H1 (cell line): Measurements from ENCODE around the gene HOXA11. TPM values are rescaled to one million over a fixed set of nuclear protein-coding genes. Genes with fewer than 3 reads are reported as not detected.

Source experiments
- CTCF ChIA-PET: fragments of 300-600 bp; sonication (Branson Sonifier 250); formaldehyde crosslinking; loops from one replicate; lab custom pipeline; 2021; ENCODE audit not compliant: partially characterized antibody; lab: Charles Lee
- POLR2A ChIA-PET: fragments of 300-600 bp; sonication (Branson Sonifier 250); formaldehyde crosslinking; loops from one replicate; lab custom pipeline; 2021; ENCODE audit warnings: inconsistent platforms; ENCODE audit not compliant: partially characterized antibody; lab: Charles Lee
- DNase-seq, 2 experiments: peaks; one replicate each; pipeline versions ENCODE4 v3.0.0 to v3.0.0-alpha.2; 2010 to 2022; ENCODE audit warnings: low spot score in 2 of 2, low read depth in 1 of 2, mixed read lengths in 1 of 2
- FAIRE-seq: peaks from 2 replicates; lab custom pipeline; 2011; peaks lifted over from hg19 to GRCh38; lab: Jason Lieb, UNC
- H2AFZ ChIP-seq: 2 replicates; pipeline ENCODE4 v1.8.1; 2012; ENCODE audit warnings: low read length, inconsistent platforms
- H2AK5ac ChIP-seq: 2 replicates; pipeline ENCODE4 v1.6.1; 2013; ENCODE audit warnings: low read depth, low read length
- H2BK120ac ChIP-seq: replicated peaks from 2 replicates; pipeline ENCODE3; 2013; ENCODE audit warnings: low read depth, low read length, inconsistent platforms
- H2BK12ac ChIP-seq: 2 replicates; pipeline ENCODE4 v1.6.1; 2013; ENCODE audit warnings: low read depth, low read length
- H2BK15ac ChIP-seq: 2 replicates; pipeline ENCODE4 v1.6.1; 2013; ENCODE audit warnings: low read length
- H2BK20ac ChIP-seq: 2 replicates; pipeline ENCODE4 v1.6.1; 2013; ENCODE audit warnings: low read length
- H2BK5ac ChIP-seq: 2 replicates; pipeline ENCODE4 v1.6.1; 2013; ENCODE audit warnings: low read depth, low read length
- H3K14ac ChIP-seq: 2 replicates; pipeline ENCODE4 v1.6.1; 2013; ENCODE audit warnings: inconsistent platforms; ENCODE audit not compliant: insufficient read length
- H3K18ac ChIP-seq: 2 replicates; pipeline ENCODE4 v1.6.1; 2013; ENCODE audit warnings: low read length; ENCODE audit errors: extremely low read depth
- H3K23ac ChIP-seq: 2 replicates; pipeline ENCODE4 v1.6.1; 2013; ENCODE audit warnings: inconsistent platforms; ENCODE audit not compliant: insufficient read length
- H3K23me2 ChIP-seq: 2 replicates; pipeline ENCODE4 v1.6.1; 2013; ENCODE audit warnings: low read depth, low read length
- H3K27ac ChIP-seq: 2 replicates; pipeline ENCODE4 v1.6.1; 2011; ENCODE audit warnings: low read depth, low read length, inconsistent platforms
- H3K27me3 ChIP-seq, 4 experiments: replicated peaks in 1 of 4; 1 replicate in 1 of 4; 2 replicates in 3 of 4; pipeline versions ENCODE4 v1.6.1 to v1.8.1; 2011 to 2013; ENCODE audit warnings: low read length in 3 of 4, mild to moderate bottlenecking in 3 of 4, inconsistent platforms in 2 of 4, mixed read lengths in 2 of 4, moderate library complexity in 1 of 4; ENCODE audit not compliant: control insufficient read depth in 3 of 4, insufficient read depth in 3 of 4; ENCODE audit errors: extremely low read depth in 1 of 4
- H3K36me3 ChIP-seq, 4 experiments: 2 replicates each; pipeline versions ENCODE4 v1.6.1 to v1.8.1; 2011 to 2013; ENCODE audit warnings: mild to moderate bottlenecking in 4 of 4, low read length in 3 of 4, moderate library complexity in 2 of 4, control low read depth in 1 of 4, inconsistent platforms in 1 of 4; ENCODE audit not compliant: insufficient read depth in 4 of 4, control insufficient read depth in 2 of 4
- H3K4ac ChIP-seq: replicated peaks from 2 replicates; pipeline ENCODE3; 2013; ENCODE audit warnings: low read length, low read depth, mixed read lengths, inconsistent platforms; ENCODE audit not compliant: insufficient read length
- H3K4me1 ChIP-seq, 4 experiments: replicated peaks in 1 of 4; 1 replicate in 1 of 4; 2 replicates in 3 of 4; pipeline versions ENCODE4 v1.6.1 to v1.8.1; 2011 to 2013; ENCODE audit warnings: low read length in 3 of 4, inconsistent platforms in 2 of 4, mixed read lengths in 1 of 4; ENCODE audit not compliant: insufficient read depth in 4 of 4, control insufficient read depth in 3 of 4
- H3K4me2 ChIP-seq, 2 experiments: 2 replicates each; pipeline versions ENCODE4 v1.6.1 to v1.8.1; 2011 to 2013; ENCODE audit warnings: low read depth in 2 of 2, low read length in 2 of 2, control low read depth in 1 of 2, inconsistent platforms in 1 of 2, mild to moderate bottlenecking in 1 of 2; ENCODE audit not compliant: insufficient read depth in 1 of 2
- H3K4me3 ChIP-seq, 4 experiments: fragments of 200-600, 300-600 bp in 1 of 4; sonication (generic), shearing (Covaris generic), sonication (Bioruptor Twin) in 1 of 4; 2 replicates each; pipeline versions ENCODE4 v1.5.1 to v1.8.1; 2011 to 2016; ENCODE audit warnings: low read length in 4 of 4, low read depth in 3 of 4, control low read depth in 2 of 4, inconsistent platforms in 2 of 4, mild to moderate bottlenecking in 2 of 4, mixed read lengths in 1 of 4, moderate library complexity in 1 of 4; ENCODE audit not compliant: insufficient read depth in 2 of 4; ENCODE audit errors: extremely low read depth in 1 of 4
- H3K56ac ChIP-seq: replicated peaks from 2 replicates; pipeline ENCODE3; 2013; ENCODE audit warnings: low read depth, mild to moderate bottlenecking, mixed read lengths, low read length, inconsistent platforms; ENCODE audit not compliant: insufficient read length
- H3K79me1 ChIP-seq: 2 replicates; pipeline ENCODE4 v1.6.1; 2013; ENCODE audit warnings: low read depth, low read length, control low read depth
- H3K79me2 ChIP-seq, 2 experiments: 2 replicates each; pipeline versions ENCODE4 v1.6.1 to v1.8.1; 2012 to 2013; ENCODE audit warnings: low read length in 2 of 2, mild to moderate bottlenecking in 2 of 2, inconsistent platforms in 1 of 2; ENCODE audit not compliant: insufficient read depth in 2 of 2, control insufficient read depth in 1 of 2
- H3K9ac ChIP-seq, 4 experiments: replicated peaks in 1 of 4; 1 replicate in 1 of 4; 2 replicates in 3 of 4; pipeline versions ENCODE4 v1.6.1 to v1.8.1; 2011 to 2013; ENCODE audit warnings: low read depth in 3 of 4, low read length in 3 of 4, control low read depth in 2 of 4, mild to moderate bottlenecking in 2 of 4, moderate library complexity in 2 of 4, inconsistent platforms in 1 of 4; ENCODE audit errors: extremely low read depth in 1 of 4
- H3K9me3 ChIP-seq, 2 experiments: 2 replicates each; pipeline versions ENCODE4 v1.6.1 to v1.8.1; 2012 to 2013; ENCODE audit warnings: mild to moderate bottlenecking in 2 of 2, moderate library complexity in 2 of 2, control low read depth in 1 of 2, inconsistent platforms in 1 of 2, low read depth in 1 of 2, low read length in 1 of 2, mixed read lengths in 1 of 2; ENCODE audit not compliant: insufficient read depth in 2 of 2
- H4K20me1 ChIP-seq, 2 experiments: replicated peaks in 1 of 2; 2 replicates each; pipeline versions ENCODE3 to v1.8.1; 2011 to 2013; ENCODE audit warnings: inconsistent platforms in 2 of 2, low read length in 2 of 2, mild to moderate bottlenecking in 1 of 2; ENCODE audit not compliant: insufficient read depth in 2 of 2, control insufficient read depth in 1 of 2
- H4K5ac ChIP-seq: 2 replicates; pipeline ENCODE4 v1.6.1; 2013; ENCODE audit warnings: low read length, low read depth, mixed read lengths, inconsistent platforms; ENCODE audit not compliant: insufficient read length
- H4K8ac ChIP-seq: 2 replicates; pipeline ENCODE4 v1.8.0; 2013; ENCODE audit warnings: mild to moderate bottlenecking, moderate library complexity, low read length, inconsistent platforms; ENCODE audit not compliant: insufficient read depth; ENCODE audit errors: extremely low read depth
- H4K91ac ChIP-seq: replicated peaks from 2 replicates; pipeline ENCODE3; 2013; ENCODE audit warnings: low read length, mixed read lengths, inconsistent platforms; ENCODE audit not compliant: insufficient read length
- EZH2 ChIP-seq: fragments of 200-600 bp; sonication (generic); IDR thresholded peaks from 2 replicates; pipeline ENCODE4 v1.7.1; 2012; ENCODE audit warnings: low read depth, mild to moderate bottlenecking, moderate library complexity, low read length, inconsistent platforms; ENCODE audit not compliant: severe bottlenecking
- RNF2 ChIP-seq: fragments of 200-900, 300-1000 bp; sonication (generic); IDR thresholded peaks from 2 replicates; pipeline ENCODE4 v1.7.1; 2016; ENCODE audit warnings: borderline replicate concordance, low read depth, mild to moderate bottlenecking, antibody characterized with exemption, low read length; ENCODE audit not compliant: poor library complexity, severe bottlenecking; ENCODE audit errors: missing control alignments
- TAF1 ChIP-seq: IDR thresholded peaks from 2 replicates; pipeline ENCODE4 v1.6.1; 2011; ENCODE audit warnings: mild to moderate bottlenecking, low read depth, low read length
- WGBS, 2 experiments: shearing (Covaris generic) in 1 of 2; methylation state at CpG; one replicate each; pipeline versions ENCODE4 v1.1.6 to v1.1.7; 2013 to 2015; ENCODE audit warnings: low lambda C conversion rate in 2 of 2, mixed read lengths in 2 of 2, inconsistent platforms in 1 of 2, low coverage in 1 of 2, missing lambda C conversion rate in 1 of 2; ENCODE audit not compliant: insufficient replicate concordance in 2 of 2, insufficient coverage in 1 of 2, insufficient read length in 1 of 2; ENCODE audit errors: extremely low coverage in 1 of 2, missing lambda C conversion rate in 1 of 2; 5-methylcytosine and 5-hydroxymethylcytosine counted together
- polyA plus RNA-seq, 7 experiments: library from polyadenylated mRNA; depleted of rRNA in 3 of 7; stranded (reverse) in 5 of 7; unstranded in 2 of 7; fragments of >200 nt in 5 of 7; fragments of 200-250 nt in 2 of 7; gene quantifications; 1 replicate in 5 of 7; 2 replicates in 1 of 7; 4 replicates in 1 of 7; pipeline versions ENCODE4 v1.2.1 to v1.2.3, GENCODE V29; 2011 to 2013; ENCODE audit warnings: missing spikeins in 2 of 7, mixed read lengths in 2 of 7
- total RNA-seq: library from RNA; stranded (reverse); fragmentation: NEBNext Ultra II Directional; extraction: Animal tissue kit (Norgen Biotek cat#: 25700); gene quantifications from 2 replicates; pipeline ENCODE4 v1.2.1, GENCODE V29; 2021

Gene HOXA11
- total and polyA plus RNA-seq, 2 of the 8 experiments (the other 6 are each of a cell fraction or from before 2014, with no cell fraction given) = not detected

- Histone ChIP-seq H2AFZ (no peak overlapping the region), H3K4ac (no peak overlapping the region), H3K9me3 (no peaks in the 10 kb centered on the region; a peak in 1 of 4 replicates), H4K5ac (no peak overlapping the region), H2AK5ac (no peak overlapping the region; the same call in 1 of the 2 replicates), H3K4me3 (no peak overlapping the region), H3K23me2 (no peaks in the 10 kb centered on the region; the same call in 1 of the 2 replicates), H4K91ac (no peak overlapping the region), H2BK120ac (no peak overlapping the region), H2BK20ac (no peak overlapping the region), H3K79me1 (no peaks in the 10 kb centered on the region; the same call in 1 of the 2 replicates), H3K4me2 (no peak overlapping the region; a peak in 1 of 4 replicates), H3K27me3 (peaks cover 83 to 100% (median 95%) of the 10 kb centered on the region in 4 experiments), H2BK5ac (no peak overlapping the region), H2BK15ac (0 out of 2 replicates have a peak overlapping the region, but pooled peaks have one; percentile 14), H3K4me1 (peaks cover 0 to 8% (median 2%) of the 10 kb centered on the region in 4 experiments; a peak in 5 of 7 replicates), H3K18ac (no peak overlapping the region), H4K20me1 (peaks cover 30 to 41% of the 10 kb centered on the region in 2 experiments), H3K9ac (no peak overlapping the region), H3K27ac (no peak overlapping the region), H2BK12ac (no peak overlapping the region), H3K23ac (no peak overlapping the region), H3K56ac (no peak overlapping the region), H3K14ac (no peak overlapping the region), H3K36me3 (peaks cover 0 to 11% (median 0%) of the 10 kb centered on the region in 4 experiments; a peak in 1 of 8 replicates), H4K8ac (no peak overlapping the region), H3K79me2 (no peaks in the 10 kb centered on the region)
- FAIRE-seq (no peak), DNase-seq (peak in 1 of 2 experiments; percentile 52)
- TF ChIP-seq EZH2 (peak; percentile 97), RNF2 (peak; percentile 84), TAF1 (no peak)
- ChIA-PET POLR2A (interaction anchor here (1.0 kb wide), 1 partner anchor 11 kb away, joined by 3 read pairs; no protein-coding TSS in a partner anchor), CTCF (interaction anchor here (0.7 to 3.9 kb wide), 11 partner anchors 8 to 882 kb away, joined by 3 to 23 read pairs (median 4); no protein-coding TSS in a partner anchor)
- WGBS, 2 experiments = 22% methylated on average over 29 of the region's 29 CpGs; no CpG with 5 or more reads in 1 of the 2 experiments
Measured at GRCh38 chr7:27198138-27198841, 13.3 kb upstream of the HOXA11 start.
